ENCODE results near the gene MAN1B1.

- TF ChIP-seq, protein P1, sequence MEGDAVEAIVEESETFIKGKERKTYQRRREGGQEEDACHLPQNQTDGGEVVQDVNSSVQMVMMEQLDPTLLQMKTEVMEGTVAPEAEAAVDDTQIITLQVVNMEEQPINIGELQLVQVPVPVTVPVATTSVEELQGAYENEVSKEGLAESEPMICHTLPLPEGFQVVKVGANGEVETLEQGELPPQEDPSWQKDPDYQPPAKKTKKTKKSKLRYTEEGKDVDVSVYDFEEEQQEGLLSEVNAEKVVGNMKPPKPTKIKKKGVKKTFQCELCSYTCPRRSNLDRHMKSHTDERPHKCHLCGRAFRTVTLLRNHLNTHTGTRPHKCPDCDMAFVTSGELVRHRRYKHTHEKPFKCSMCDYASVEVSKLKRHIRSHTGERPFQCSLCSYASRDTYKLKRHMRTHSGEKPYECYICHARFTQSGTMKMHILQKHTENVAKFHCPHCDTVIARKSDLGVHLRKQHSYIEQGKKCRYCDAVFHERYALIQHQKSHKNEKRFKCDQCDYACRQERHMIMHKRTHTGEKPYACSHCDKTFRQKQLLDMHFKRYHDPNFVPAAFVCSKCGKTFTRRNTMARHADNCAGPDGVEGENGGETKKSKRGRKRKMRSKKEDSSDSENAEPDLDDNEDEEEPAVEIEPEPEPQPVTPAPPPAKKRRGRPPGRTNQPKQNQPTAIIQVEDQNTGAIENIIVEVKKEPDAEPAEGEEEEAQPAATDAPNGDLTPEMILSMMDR (IDR thresholded peaks at IDR 0.05): no peak
- no peak for TF ChIP-seq POLR2A (IDR thresholded peaks at IDR 0.05)
These were observed 50.3 kb downstream of the MAN1B1 start for GRCh38 chr9:137136881-137137607.
